ENCODE data around the gene ARID5B.

ARID5B gene

GRCh38 chr10:62019685-62020359 lies 118.3 kb downstream of the ARID5B start:
- no peak for DNase-seq (ENCODE audit: extremely low spot score)
- TF ChIP-seq HDGF (IDR thresholded peaks at IDR 0.05; ENCODE audit: borderline replicate concordance), result no peak
- TF ChIP-seq SP1 (IDR thresholded peaks at IDR 0.05), result no peak
- no peak for TF ChIP-seq ZNF384 (IDR thresholded peaks at IDR 0.05)
- no peak for TF ChIP-seq TARDBP (IDR thresholded peaks at IDR 0.05)
- TF ChIP-seq PKNOX1 (IDR thresholded peaks at IDR 0.05), result no peak
- no peak for TF ChIP-seq FOXM1 (IDR thresholded peaks at IDR 0.05; ENCODE audit: borderline replicate concordance)
- TF ChIP-seq NFRKB (IDR thresholded peaks at IDR 0.05), result no peak
- POLR2A ChIA-PET, result interaction anchor here (1.0 to 1.6 kb wide), 2 partner anchors 18 to 31 kb away, joined by 3 read pairs; no protein-coding TSS in a partner anchor
- CTCF ChIA-PET, result interaction anchor here (0.6 to 1.1 kb wide), 4 partner anchors 19 to 879 kb away, joined by 3 to 4 read pairs (median 3); no protein-coding TSS in a partner anchor

- ChIA-PET POLR2A (interaction anchor here (1.0 kb wide), 1 partner anchor 29 kb away, joined by 3 read pairs; no protein-coding TSS in a partner anchor), CTCF (interaction anchor here (1.1 to 1.3 kb wide), 2 partner anchors 18 to 880 kb away, joined by 4 to 6 read pairs; no protein-coding TSS in a partner anchor)
- TF ChIP-seq SUZ12 (IDR thresholded peaks at IDR 0.05), result no peak
- TF ChIP-seq ZNF384 (IDR thresholded peaks at IDR 0.05), result no peak
- no peak for TF ChIP-seq FOXA1 (IDR thresholded peaks at IDR 0.05)
- TF ChIP-seq L3MBTL2 (conservative IDR thresholded peaks at IDR 0.05), result no peak
- no peak for TF ChIP-seq TARDBP (IDR thresholded peaks at IDR 0.05)
- DNase-seq (ENCODE audit: extremely low spot score), result no peak
These were observed 119.7 kb downstream of the ARID5B start for GRCh38 chr10:62021128-62021665.

GRCh38 chr10:62021978-62022802 lies 120.7 kb downstream of the ARID5B start:
- DNase-seq (ENCODE audit: extremely low spot score), result no peak
- CTCF ChIA-PET, result no interaction called here
- TF ChIP-seq BHLHE40 (IDR thresholded peaks at IDR 0.05; ENCODE audit: borderline replicate concordance), result no peak
- no peak for TF ChIP-seq SP1 (IDR thresholded peaks at IDR 0.05)
- TF ChIP-seq CTBP1 (IDR thresholded peaks at IDR 0.05; ENCODE audit: borderline replicate concordance), result no peak
- no peak for TF ChIP-seq L3MBTL2 (conservative IDR thresholded peaks at IDR 0.05)
- TF ChIP-seq FOXK2 (IDR thresholded peaks at IDR 0.05), result no peak
- no peak for TF ChIP-seq TARDBP (IDR thresholded peaks at IDR 0.05)
- no peak for TF ChIP-seq FOXM1 (IDR thresholded peaks at IDR 0.05; ENCODE audit: borderline replicate concordance)
- TF ChIP-seq PKNOX1 (IDR thresholded peaks at IDR 0.05), result no peak
- no peak for TF ChIP-seq LEF1 (IDR thresholded peaks at IDR 0.05; ENCODE audit: borderline replicate concordance)
- TF ChIP-seq SUZ12 (IDR thresholded peaks at IDR 0.05), result no peak
- TF ChIP-seq NFRKB (IDR thresholded peaks at IDR 0.05), result no peak
- TF ChIP-seq FOXA1 (IDR thresholded peaks at IDR 0.05), result no peak
- no peak for TF ChIP-seq ARNT (IDR thresholded peaks at IDR 0.05)
- no peak for TF ChIP-seq ELF4 (IDR thresholded peaks at IDR 0.05)
- no peak for TF ChIP-seq HDGF (IDR thresholded peaks at IDR 0.05; ENCODE audit: borderline replicate concordance)
- no peak for TF ChIP-seq ZNF384 (IDR thresholded peaks at IDR 0.05)
- POLR2A ChIA-PET, result no interaction called here

- ChIA-PET POLR2A (no interaction called here), CTCF (no interaction called here)
- DNase-seq (ENCODE audit: extremely low spot score), result no peak
- TF ChIP-seq FOXK2 (IDR thresholded peaks at IDR 0.05) (no peak), CTBP1 (IDR thresholded peaks at IDR 0.05; ENCODE audit: borderline replicate concordance) (no peak), TARDBP (IDR thresholded peaks at IDR 0.05) (no peak), LEF1 (IDR thresholded peaks at IDR 0.05; ENCODE audit: borderline replicate concordance) (no peak), L3MBTL2 (conservative IDR thresholded peaks at IDR 0.05) (no peak), ZNF384 (IDR thresholded peaks at IDR 0.05) (no peak), FOXA1 (IDR thresholded peaks at IDR 0.05) (no peak), NFRKB (IDR thresholded peaks at IDR 0.05) (no peak), SP1 (IDR thresholded peaks at IDR 0.05) (no peak), HDGF (IDR thresholded peaks at IDR 0.05; ENCODE audit: borderline replicate concordance) (no peak), SUZ12 (IDR thresholded peaks at IDR 0.05) (no peak), ARNT (IDR thresholded peaks at IDR 0.05) (no peak), BHLHE40 (IDR thresholded peaks at IDR 0.05; ENCODE audit: borderline replicate concordance) (no peak)
These were observed 121.3 kb downstream of the ARID5B start for GRCh38 chr10:62022830-62023229.

GRCh38 chr10:62023329-62023728 lies 121.8 kb downstream of the ARID5B start:
- TF ChIP-seq SUZ12 (IDR thresholded peaks at IDR 0.05) (no peak), SP1 (IDR thresholded peaks at IDR 0.05) (no peak), FOXM1 (IDR thresholded peaks at IDR 0.05; ENCODE audit: borderline replicate concordance) (no peak), HDGF (IDR thresholded peaks at IDR 0.05; ENCODE audit: borderline replicate concordance) (no peak), FOXA1 (IDR thresholded peaks at IDR 0.05) (no peak), NFRKB (IDR thresholded peaks at IDR 0.05) (no peak), ARNT (IDR thresholded peaks at IDR 0.05) (no peak), ELF4 (IDR thresholded peaks at IDR 0.05) (no peak), PKNOX1 (IDR thresholded peaks at IDR 0.05) (no peak), LEF1 (IDR thresholded peaks at IDR 0.05; ENCODE audit: borderline replicate concordance) (no peak), BHLHE40 (IDR thresholded peaks at IDR 0.05; ENCODE audit: borderline replicate concordance) (no peak), TARDBP (IDR thresholded peaks at IDR 0.05) (no peak), CTBP1 (IDR thresholded peaks at IDR 0.05; ENCODE audit: borderline replicate concordance) (no peak)
- POLR2A ChIA-PET, result no interaction called here
- CTCF ChIA-PET, result no interaction called here
- no peak for DNase-seq (ENCODE audit: extremely low spot score)

Data from HEK293T (cell line).